HepG2 (cell line): ENCODE data around the gene ATP8B2. TPM values are rescaled to one million over a fixed set of nuclear protein-coding genes. Genes with fewer than 3 reads are reported as not detected.

Source experiments
- DPF2 ChIP-seq: sonication (generic); formaldehyde crosslinking; IDR thresholded peaks from 2 replicates; pipeline ENCODE4 v1.4.0; 2020; ENCODE audit warnings: mild to moderate bottlenecking, low read depth, missing genetic modification reagents, borderline replicate concordance
- EP300 ChIP-seq, 3 experiments: sonication (generic) in 1 of 3; formaldehyde crosslinking in 1 of 3; IDR thresholded peaks; 2 replicates each; pipeline versions ENCODE4 v1.5.1 to v1.6.1; 2011 to 2020; ENCODE audit warnings: low read depth in 2 of 3, low read length in 2 of 3, borderline replicate concordance in 1 of 3, improper control_type of control experiment in 1 of 3, mild to moderate bottlenecking in 1 of 3, missing genetic modification reagents in 1 of 3, moderate library complexity in 1 of 3
- FOSL2 ChIP-seq: sonication (generic); formaldehyde crosslinking; IDR thresholded peaks from 2 replicates; pipeline ENCODE4 v1.4.0; 2020; ENCODE audit warnings: missing genetic modification reagents
- HMG20A ChIP-seq: IDR thresholded peaks from 2 replicates; pipeline ENCODE4 v1.6.1; 2016; ENCODE audit warnings: borderline replicate concordance
- HNF4A ChIP-seq: sonication (generic); formaldehyde crosslinking; IDR thresholded peaks from 2 replicates; pipeline ENCODE4 v1.4.0; 2020; ENCODE audit warnings: missing genetic modification reagents
- KLF12 ChIP-seq: sonication (generic); formaldehyde crosslinking; IDR thresholded peaks from 2 replicates; pipeline ENCODE4 v1.4.0; 2020; ENCODE audit warnings: missing genetic modification reagents, borderline replicate concordance
- MEF2D ChIP-seq: sonication (generic); formaldehyde crosslinking; IDR thresholded peaks from 2 replicates; pipeline ENCODE4 v1.5.1; 2020; ENCODE audit warnings: mild to moderate bottlenecking, missing genetic modification reagents
- MYPOP ChIP-seq: sonication (generic); formaldehyde crosslinking; IDR thresholded peaks from 2 replicates; pipeline ENCODE4 v1.8.1; 2023; ENCODE audit warnings: mild to moderate bottlenecking, moderate library complexity, missing genetic modification reagents
- NFIC ChIP-seq: IDR thresholded peaks from 2 replicates; pipeline ENCODE4 v1.6.1; 2012; ENCODE audit warnings: mild to moderate bottlenecking, low read length, inconsistent platforms
- SAP130 ChIP-seq: IDR thresholded peaks from 2 replicates; pipeline ENCODE4 v1.6.1; 2016; ENCODE audit warnings: low read depth
- SOX6 ChIP-seq, 2 experiments: fragments of 450-650 bp in 1 of 2; sonication (generic) in 1 of 2; formaldehyde crosslinking in 1 of 2; IDR thresholded peaks; 2 replicates each; pipeline versions ENCODE4 v1.4.0 to v1.6.1; 2017 to 2020; ENCODE audit warnings: antibody characterized with exemption in 1 of 2, mild to moderate bottlenecking in 1 of 2, missing genetic modification reagents in 1 of 2
- SP5 ChIP-seq: IDR thresholded peaks from 2 replicates; pipeline ENCODE4 v1.6.1; 2016; ENCODE audit warnings: low read depth, borderline replicate concordance
- TARDBP ChIP-seq: sonication (generic); formaldehyde crosslinking; IDR thresholded peaks from 2 replicates; pipeline ENCODE4 v1.8.0; 2022; ENCODE audit warnings: mild to moderate bottlenecking, missing genetic modification reagents
- THAP11 ChIP-seq: IDR thresholded peaks from 2 replicates; pipeline ENCODE4 v1.6.1; 2016; ENCODE audit warnings: missing biosample characterization, missing genetic modification reagents
- ZFP90 ChIP-seq: sonication (generic); formaldehyde crosslinking; IDR thresholded peaks from 2 replicates; pipeline ENCODE4 v1.8.0; 2022; ENCODE audit warnings: missing genetic modification reagents, mild to moderate bottlenecking, inconsistent platforms, borderline replicate concordance
- ZNF383 ChIP-seq: sonication (generic); formaldehyde crosslinking; IDR thresholded peaks from 2 replicates; pipeline ENCODE4 v1.4.0; 2020; ENCODE audit warnings: missing genetic modification reagents, mild to moderate bottlenecking, borderline replicate concordance
- ZNF792 ChIP-seq: IDR thresholded peaks from 2 replicates; pipeline ENCODE4 v1.6.1; 2016
- polyA plus RNA-seq, 8 experiments: library from polyadenylated mRNA; depleted of rRNA in 3 of 8; stranded (reverse) in 7 of 8; unstranded in 1 of 8; fragments of >200 nt; fragmentation: Illumina TruSeq in 4 of 8; extraction: Trizol in 4 of 8; gene quantifications; 2 replicates each; pipeline versions ENCODE4 v1.2.1 to v1.2.3, GENCODE V29; 2011 to 2016; ENCODE audit warnings: low read depth in 4 of 8, missing spikeins in 1 of 8, mixed read lengths in 1 of 8; ENCODE audit not compliant: insufficient read depth in 1 of 8
- total RNA-seq, 5 experiments: library from RNA; depleted of rRNA; stranded (reverse); fragments of >200 nt; fragmentation: Illumina TruSeq; extraction: Trizol; gene quantifications; 2 replicates each; pipeline ENCODE4 v1.2.3, GENCODE V29; 2016; ENCODE audit warnings: low read depth in 1 of 5
- TF ChIP-seq, protein P1 (sequence below): sonication (generic); formaldehyde crosslinking; conservative IDR thresholded peaks from 2 replicates; pipeline ENCODE4 v1.4.0; 2020; ENCODE audit warnings: mild to moderate bottlenecking, missing genetic modification reagents, moderate library complexity
- TF ChIP-seq, protein P2 (sequence below): IDR thresholded peaks from 2 replicates; pipeline ENCODE4 v1.4.0; 2020; ENCODE audit warnings: mild to moderate bottlenecking, missing genetic modification reagents

The ATP8B2 gene
- total and polyA plus RNA-seq, 2 of the 13 experiments (the other 11 are each of a cell fraction or from before 2014, with no cell fraction given) = 20.4 to 39.3 TPM

DNA sequence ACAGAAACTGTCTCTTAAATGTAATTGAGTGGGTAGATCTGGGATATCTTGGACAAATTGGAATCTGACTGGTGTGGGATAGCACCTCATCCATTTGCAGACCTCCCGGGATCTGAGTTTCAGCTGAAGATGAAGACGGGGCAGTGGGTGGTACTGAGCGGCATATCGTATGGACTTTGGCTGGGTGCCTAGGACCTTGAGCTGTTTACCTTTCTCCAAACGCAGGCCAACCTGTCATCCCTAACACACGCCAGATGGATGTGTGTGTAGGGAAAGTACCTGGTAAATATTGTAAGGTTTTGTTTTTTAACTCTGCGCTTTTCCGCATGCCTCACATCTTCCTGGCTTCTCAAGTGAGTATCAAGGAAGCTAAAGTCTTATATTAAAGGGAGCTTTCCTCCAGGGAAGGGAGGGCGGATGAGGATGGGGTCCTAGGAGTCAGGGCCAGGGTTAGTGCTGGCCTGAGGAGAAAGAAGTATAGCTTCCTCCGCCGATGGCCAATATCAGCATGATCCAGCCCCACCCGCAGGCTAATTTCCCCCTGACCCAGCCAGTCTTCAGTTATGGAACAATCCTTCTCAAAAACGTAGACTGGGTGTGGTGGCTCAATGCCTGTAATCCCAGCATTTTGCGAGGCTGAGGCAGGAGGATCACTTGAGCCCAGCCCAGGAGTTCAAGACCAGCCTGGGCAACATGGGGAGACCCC lies 26.2 kb downstream of the ATP8B2 start (continued):
- TF ChIP-seq, protein P1, sequence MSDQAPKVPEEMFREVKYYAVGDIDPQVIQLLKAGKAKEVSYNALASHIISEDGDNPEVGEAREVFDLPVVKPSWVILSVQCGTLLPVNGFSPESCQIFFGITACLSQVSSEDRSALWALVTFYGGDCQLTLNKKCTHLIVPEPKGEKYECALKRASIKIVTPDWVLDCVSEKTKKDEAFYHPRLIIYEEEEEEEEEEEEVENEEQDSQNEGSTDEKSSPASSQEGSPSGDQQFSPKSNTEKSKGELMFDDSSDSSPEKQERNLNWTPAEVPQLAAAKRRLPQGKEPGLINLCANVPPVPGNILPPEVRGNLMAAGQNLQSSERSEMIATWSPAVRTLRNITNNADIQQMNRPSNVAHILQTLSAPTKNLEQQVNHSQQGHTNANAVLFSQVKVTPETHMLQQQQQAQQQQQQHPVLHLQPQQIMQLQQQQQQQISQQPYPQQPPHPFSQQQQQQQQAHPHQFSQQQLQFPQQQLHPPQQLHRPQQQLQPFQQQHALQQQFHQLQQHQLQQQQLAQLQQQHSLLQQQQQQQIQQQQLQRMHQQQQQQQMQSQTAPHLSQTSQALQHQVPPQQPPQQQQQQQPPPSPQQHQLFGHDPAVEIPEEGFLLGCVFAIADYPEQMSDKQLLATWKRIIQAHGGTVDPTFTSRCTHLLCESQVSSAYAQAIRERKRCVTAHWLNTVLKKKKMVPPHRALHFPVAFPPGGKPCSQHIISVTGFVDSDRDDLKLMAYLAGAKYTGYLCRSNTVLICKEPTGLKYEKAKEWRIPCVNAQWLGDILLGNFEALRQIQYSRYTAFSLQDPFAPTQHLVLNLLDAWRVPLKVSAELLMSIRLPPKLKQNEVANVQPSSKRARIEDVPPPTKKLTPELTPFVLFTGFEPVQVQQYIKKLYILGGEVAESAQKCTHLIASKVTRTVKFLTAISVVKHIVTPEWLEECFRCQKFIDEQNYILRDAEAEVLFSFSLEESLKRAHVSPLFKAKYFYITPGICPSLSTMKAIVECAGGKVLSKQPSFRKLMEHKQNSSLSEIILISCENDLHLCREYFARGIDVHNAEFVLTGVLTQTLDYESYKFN (CRISPR knock-in tag) = peak; percentile 75
- TF ChIP-seq SAP130 (CRISPR knock-in tag) (peak; percentile 81), FOSL2 (peak; percentile 40; the same call in 1 of the 2 replicates), ZNF792 (CRISPR knock-in tag) (0 out of 2 replicates have a peak, but pooled peaks have one; percentile 22), NFIC (0 out of 2 replicates have a peak, but pooled peaks have one; percentile 53), SOX6 (IDR thresholded peaks at IDR 0.05) (no peak), SOX6 (CRISPR knock-in tag; IDR thresholded peaks at IDR 0.05) (peak; percentile 68), TARDBP (CRISPR knock-in tag) (peak; percentile 29; the same call in 1 of the 2 replicates), HMG20A (peak; percentile 16; the same call in 1 of the 2 replicates), ZFP90 (CRISPR knock-in tag) (no peak), SP5 (CRISPR knock-in tag) (peak; percentile 79), EP300 (IDR thresholded peaks at IDR 0.05; ENCODE audit: low read depth in 2 of 2, low read length in 2 of 2) (peak in 1 of 2 experiments; percentile 40; a peak in 2 of 4 replicates), EP300 (CRISPR knock-in tag; IDR thresholded peaks at IDR 0.05; ENCODE audit: borderline replicate concordance) (no peak), KLF12 (no peak), HNF4A (CRISPR knock-in tag) (peak; percentile 88), THAP11 (CRISPR knock-in tag) (0 out of 2 replicates have a peak, but pooled peaks have one; percentile 9), MEF2D (CRISPR knock-in tag) (peak; percentile 44; the same call in 1 of the 2 replicates), MYPOP (CRISPR knock-in tag) (peak; percentile 53; the same call in 1 of the 2 replicates), ZNF383 (no peak), DPF2 (CRISPR knock-in tag) (peak; percentile 58; the same call in 1 of the 2 replicates)
- TF ChIP-seq, protein P2, sequence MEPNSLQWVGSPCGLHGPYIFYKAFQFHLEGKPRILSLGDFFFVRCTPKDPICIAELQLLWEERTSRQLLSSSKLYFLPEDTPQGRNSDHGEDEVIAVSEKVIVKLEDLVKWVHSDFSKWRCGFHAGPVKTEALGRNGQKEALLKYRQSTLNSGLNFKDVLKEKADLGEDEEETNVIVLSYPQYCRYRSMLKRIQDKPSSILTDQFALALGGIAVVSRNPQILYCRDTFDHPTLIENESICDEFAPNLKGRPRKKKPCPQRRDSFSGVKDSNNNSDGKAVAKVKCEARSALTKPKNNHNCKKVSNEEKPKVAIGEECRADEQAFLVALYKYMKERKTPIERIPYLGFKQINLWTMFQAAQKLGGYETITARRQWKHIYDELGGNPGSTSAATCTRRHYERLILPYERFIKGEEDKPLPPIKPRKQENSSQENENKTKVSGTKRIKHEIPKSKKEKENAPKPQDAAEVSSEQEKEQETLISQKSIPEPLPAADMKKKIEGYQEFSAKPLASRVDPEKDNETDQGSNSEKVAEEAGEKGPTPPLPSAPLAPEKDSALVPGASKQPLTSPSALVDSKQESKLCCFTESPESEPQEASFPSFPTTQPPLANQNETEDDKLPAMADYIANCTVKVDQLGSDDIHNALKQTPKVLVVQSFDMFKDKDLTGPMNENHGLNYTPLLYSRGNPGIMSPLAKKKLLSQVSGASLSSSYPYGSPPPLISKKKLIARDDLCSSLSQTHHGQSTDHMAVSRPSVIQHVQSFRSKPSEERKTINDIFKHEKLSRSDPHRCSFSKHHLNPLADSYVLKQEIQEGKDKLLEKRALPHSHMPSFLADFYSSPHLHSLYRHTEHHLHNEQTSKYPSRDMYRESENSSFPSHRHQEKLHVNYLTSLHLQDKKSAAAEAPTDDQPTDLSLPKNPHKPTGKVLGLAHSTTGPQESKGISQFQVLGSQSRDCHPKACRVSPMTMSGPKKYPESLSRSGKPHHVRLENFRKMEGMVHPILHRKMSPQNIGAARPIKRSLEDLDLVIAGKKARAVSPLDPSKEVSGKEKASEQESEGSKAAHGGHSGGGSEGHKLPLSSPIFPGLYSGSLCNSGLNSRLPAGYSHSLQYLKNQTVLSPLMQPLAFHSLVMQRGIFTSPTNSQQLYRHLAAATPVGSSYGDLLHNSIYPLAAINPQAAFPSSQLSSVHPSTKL (CRISPR knock-in tag) = peak; percentile 82
